Osteoblast (primary cell): Measurements from ENCODE around the gene TMEM178B. TPM values are rescaled to one million over a fixed set of nuclear protein-coding genes. Genes with fewer than 3 reads are reported as not detected.

ENCODE experiments used
- DNase-seq: peaks from one replicate; pipeline ENCODE4 v3.0.0; 2011; ENCODE audit warnings: low spot score, mixed read lengths; ENCODE audit not compliant: insufficient read length; ENCODE audit errors: missing footprints
- H2AFZ ChIP-seq: 2 replicates; pipeline ENCODE4 v1.6.0; 2011; ENCODE audit warnings: mild to moderate bottlenecking, low read length
- H3K27ac ChIP-seq: 2 replicates; pipeline ENCODE4 v1.5.1; 2011; ENCODE audit warnings: mild to moderate bottlenecking, low read depth, low read length, moderate library complexity
- H3K27me3 ChIP-seq: 2 replicates; pipeline ENCODE4 v1.6.0; 2012; ENCODE audit warnings: mild to moderate bottlenecking, control low read depth, inconsistent platforms, low read length, moderate library complexity; ENCODE audit not compliant: insufficient read depth
- H3K36me3 ChIP-seq: 2 replicates; pipeline ENCODE4 v1.5.1; 2011; ENCODE audit warnings: mild to moderate bottlenecking, low read length, control low read depth, moderate library complexity; ENCODE audit not compliant: insufficient read depth
- H3K4me1 ChIP-seq: 2 replicates; pipeline ENCODE4 v1.5.1; 2011; ENCODE audit warnings: mild to moderate bottlenecking, low read length, control low read depth, moderate library complexity; ENCODE audit not compliant: insufficient read depth
- H3K4me2 ChIP-seq: 2 replicates; pipeline ENCODE4 v1.6.0; 2011; ENCODE audit warnings: mild to moderate bottlenecking, low read length; ENCODE audit not compliant: insufficient read depth
- H3K4me3 ChIP-seq: fragments of 200-600 bp; sonication (generic); 3 replicates; pipeline ENCODE4 v1.5.1; 2012; ENCODE audit warnings: mild to moderate bottlenecking, low read length, inconsistent platforms; ENCODE audit not compliant: insufficient read depth
- H3K79me2 ChIP-seq: 2 replicates; pipeline ENCODE4 v1.6.0; 2012; ENCODE audit warnings: mild to moderate bottlenecking, low read length, control low read depth, inconsistent platforms; ENCODE audit not compliant: insufficient read depth
- H3K9me3 ChIP-seq: 2 replicates; pipeline ENCODE4 v1.5.1; 2011; ENCODE audit warnings: low read depth, low read length, control low read depth
- H4K20me1 ChIP-seq: 2 replicates; pipeline ENCODE4 v1.6.0; 2012; ENCODE audit warnings: mild to moderate bottlenecking, low read length, control low read depth; ENCODE audit not compliant: insufficient read depth
- CTCF ChIP-seq: IDR thresholded peaks from 2 replicates; pipeline ENCODE4 v1.5.1; 2011; ENCODE audit warnings: mild to moderate bottlenecking, low read depth, low read length, moderate library complexity; ENCODE audit errors: extremely low read depth
- total RNA-seq: library from RNA; depleted of rRNA; stranded (reverse); fragments of >200 nt; gene quantifications from 2 replicates; pipeline ENCODE4 v1.2.3, GENCODE V29; 2012

TMEM178B gene
- total RNA-seq, 1 donor = 1.1 TPM

DNA sequence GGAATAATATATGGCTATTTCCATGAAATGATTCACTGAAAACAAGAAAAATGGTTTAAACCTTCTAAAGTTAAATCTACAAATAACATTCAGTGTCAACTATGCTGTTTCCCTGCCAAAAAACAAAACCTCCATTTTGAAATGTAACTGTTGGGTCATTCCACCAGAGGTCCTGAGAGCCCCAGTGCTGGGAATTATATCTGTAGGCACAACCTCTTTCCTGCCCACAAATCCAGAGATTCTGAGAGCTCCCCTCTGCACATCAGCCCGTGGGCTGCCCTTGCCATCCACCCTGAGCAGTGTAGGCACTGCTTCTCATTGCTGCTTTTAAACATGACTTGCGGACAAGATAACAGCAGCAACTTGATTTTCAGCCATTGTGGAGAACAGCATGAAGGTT lies 198.6 kb downstream of the TMEM178B start:
- Histone ChIP-seq H3K27ac (no peak overlapping the region), H2AFZ (no peak overlapping the region), H3K79me2 (no peaks in the 10 kb centered on the region), H3K4me1 (no peaks in the 10 kb centered on the region), H3K4me3 (no peak overlapping the region), H3K9me3 (no peaks in the 10 kb centered on the region), H4K20me1 (no peaks in the 10 kb centered on the region), H3K36me3 (no peaks in the 10 kb centered on the region), H3K4me2 (no peak overlapping the region), H3K27me3 (no peaks in the 10 kb centered on the region)
- peak; percentile 71 for DNase-seq
- TF ChIP-seq CTCF = peak; percentile 22

DNA sequence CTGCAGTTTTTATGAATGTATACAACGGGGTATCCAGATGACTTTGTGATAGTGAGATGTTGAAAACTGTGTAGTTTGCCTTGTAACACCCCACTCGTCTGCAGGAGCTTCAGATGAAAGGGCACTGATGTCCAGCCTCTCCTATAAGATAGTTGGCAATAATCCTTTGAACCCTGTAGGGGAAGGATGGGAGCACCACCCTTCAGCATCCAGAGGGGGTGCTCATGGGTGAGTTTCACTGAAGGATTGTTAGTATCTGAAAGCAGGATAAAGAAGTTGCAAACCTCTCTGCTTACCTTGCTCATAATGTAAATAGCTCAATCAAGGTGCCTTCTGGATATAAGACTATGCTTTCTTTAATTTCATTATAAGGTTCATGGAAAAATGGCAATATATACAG lies 201.5 kb downstream of the TMEM178B start:
- no peak for TF ChIP-seq CTCF

GRCh38 chr7:141276031-141276430 lies 202.2 kb downstream of the TMEM178B start:
- H3K27me3 ChIP-seq = no peaks in the 10 kb centered on the region
- no peak overlapping the region for H3K27ac ChIP-seq
- no peaks in the 10 kb centered on the region for H4K20me1 ChIP-seq
- no peak for TF ChIP-seq CTCF
- H3K4me1 ChIP-seq = no peaks in the 10 kb centered on the region
- no peak overlapping the region for H2AFZ ChIP-seq
- H3K4me3 ChIP-seq = no peak overlapping the region
- H3K36me3 ChIP-seq = no peaks in the 10 kb centered on the region
- H3K9me3 ChIP-seq = no peaks in the 10 kb centered on the region
- no peaks in the 10 kb centered on the region for H3K79me2 ChIP-seq
- no peak overlapping the region for H3K4me2 ChIP-seq
- DNase-seq = peak; percentile 72

More for the DNA sequence above, 201.5 kb downstream of the TMEM178B start:
- Histone ChIP-seq H3K9me3 (no peaks in the 10 kb centered on the region), H3K4me3 (no peak overlapping the region), H2AFZ (no peak overlapping the region), H3K36me3 (no peaks in the 10 kb centered on the region), H4K20me1 (no peaks in the 10 kb centered on the region), H3K4me1 (no peaks in the 10 kb centered on the region), H3K79me2 (no peaks in the 10 kb centered on the region), H3K27me3 (no peaks in the 10 kb centered on the region), H3K4me2 (no peak overlapping the region), H3K27ac (no peak overlapping the region)
- DNase-seq = no peak

DNA sequence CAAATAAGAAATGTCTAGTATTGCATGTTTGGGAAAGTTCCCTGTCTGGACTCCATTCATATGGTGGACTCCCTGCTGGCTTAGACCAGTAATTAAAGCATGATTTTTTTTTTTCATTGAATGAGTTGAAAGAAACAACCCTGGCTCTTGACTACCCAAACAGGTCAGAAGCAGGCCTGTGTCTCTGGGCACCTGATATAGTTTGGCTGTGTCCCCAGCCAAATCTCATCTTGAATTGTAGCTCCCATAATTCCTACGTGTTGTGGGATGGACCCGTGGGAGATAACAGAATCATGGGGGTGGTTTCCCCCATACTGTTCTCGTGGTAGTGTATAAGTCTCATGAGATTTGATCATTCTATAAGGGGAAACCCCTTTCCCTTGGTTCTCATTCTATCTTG lies 206.2 kb downstream of the TMEM178B start:
- Histone ChIP-seq H3K79me2 (no peaks in the 10 kb centered on the region), H3K27me3 (no peaks in the 10 kb centered on the region), H3K4me2 (no peak overlapping the region), H3K4me1 (no peaks in the 10 kb centered on the region), H4K20me1 (no peaks in the 10 kb centered on the region), H3K4me3 (no peak overlapping the region), H3K36me3 (no peaks in the 10 kb centered on the region), H3K27ac (no peak overlapping the region), H2AFZ (no peak overlapping the region), H3K9me3 (no peaks in the 10 kb centered on the region)
- no peak for DNase-seq
- no peak for TF ChIP-seq CTCF
